Measurements from ENCODE around the gene PDE4D.

The PDE4D gene

DNA sequence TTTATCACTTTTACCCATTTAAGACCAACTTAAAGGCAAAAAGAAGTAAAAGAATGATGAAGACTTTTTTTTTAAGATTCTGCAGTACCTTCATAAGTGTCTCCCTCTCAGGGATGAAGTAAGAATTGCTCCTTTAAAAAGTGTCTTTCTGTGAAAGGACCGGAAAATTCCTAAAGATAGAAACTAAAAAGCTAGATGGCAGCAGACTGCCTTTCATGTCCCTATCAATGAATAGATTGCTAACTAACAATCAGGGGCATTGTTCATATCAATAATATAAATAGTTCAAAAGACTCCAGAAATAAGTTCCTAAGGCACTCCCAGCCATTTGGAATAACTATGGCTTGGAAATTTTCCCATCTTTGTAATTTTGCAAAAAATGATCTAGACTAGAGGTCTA, 558.0 kb downstream of the PDE4D start:
- no CpG with 5 or more reads among the region's 1 CpG for WGBS, 2 donors (ENCODE audit: extremely low coverage in 2 of 2, insufficient read length in 2 of 2, insufficient replicate concordance in 1 of 2)
- Histone ChIP-seq H2AFZ (ENCODE audit: low read length) (no peak overlapping the region), H3K23ac (ENCODE audit: low read depth, low read length, poor library complexity) (no peak overlapping the region), H3K14ac (ENCODE audit: low read length) (no peak overlapping the region), H4K91ac (ENCODE audit: low read depth, low read length, poor library complexity) (no peak overlapping the region), H2AK5ac (ENCODE audit: low read depth, low read length) (no peak overlapping the region), H3K4ac (ENCODE audit: low read length) (no peak overlapping the region), H3K27ac (replicated peaks; ENCODE audit: low read length) (no peak overlapping the region), H3K4me3 (ENCODE audit: low read length in 2 of 2) (no peak overlapping the region), H3K18ac (ENCODE audit: low read length) (no peak overlapping the region), H3K4me2 (ENCODE audit: insufficient read depth, low read length, poor library complexity, severe bottlenecking) (no peak overlapping the region), H3K9ac (ENCODE audit: low read depth, low read length, poor library complexity) (no peak overlapping the region), H2BK120ac (ENCODE audit: low read depth, low read length) (no peak overlapping the region), H3K79me1 (ENCODE audit: low read depth, low read length) (no peaks in the 10 kb centered on the region), H2BK15ac (ENCODE audit: low read length) (no peak overlapping the region), H2BK12ac (ENCODE audit: low read length) (no peak overlapping the region), H3K4me1 (ENCODE audit: control insufficient read depth in 2 of 2, insufficient read depth in 1 of 2, low read depth in 1 of 2, low read length in 2 of 2) (peaks cover 2 to 6% of the 10 kb centered on the region in 2 donors), H3K27me3 (ENCODE audit: control insufficient read depth in 3 of 3, insufficient read depth in 3 of 3, low read depth in 1 of 3, low read length in 3 of 3) (no peaks in the 10 kb centered on the region), H3K36me3 (replicated peaks in 1 of 2; ENCODE audit: control insufficient read depth in 2 of 2, insufficient read depth in 2 of 2, low read length in 2 of 2) (peaks cover 0 to 1% of the 10 kb centered on the region in 2 donors), H3K9me3 (replicated peaks in 1 of 2; ENCODE audit: control insufficient read depth in 2 of 2, insufficient read depth in 1 of 2, low read depth in 1 of 2, low read length in 2 of 2) (no peaks in the 10 kb centered on the region), H2BK5ac (ENCODE audit: low read length) (no peak overlapping the region), H4K8ac (ENCODE audit: low read depth, low read length) (no peak overlapping the region)
- DNase-seq (ENCODE audit: low spot score), result no peak

DNA sequence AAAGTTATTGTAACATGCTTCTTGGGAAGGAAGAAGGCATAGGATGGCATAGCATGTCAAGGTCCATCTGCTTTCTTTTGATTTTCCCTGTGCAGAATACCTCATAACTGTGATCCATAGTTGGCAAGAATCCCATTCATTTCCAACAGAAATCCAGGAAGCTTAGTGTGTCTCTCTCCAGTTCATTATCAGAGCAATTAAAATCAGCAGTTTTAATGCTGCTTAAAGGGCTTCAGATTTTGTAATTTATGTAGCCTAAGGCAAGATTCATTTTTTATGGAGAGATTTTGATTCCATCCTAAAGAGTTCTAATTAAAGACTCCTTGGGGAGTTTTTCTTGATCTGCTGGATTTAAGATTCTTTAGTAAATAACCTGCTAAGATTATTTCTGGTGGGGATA, 560.1 kb downstream of the PDE4D start:
- Histone ChIP-seq H3K79me1 (ENCODE audit: low read depth, low read length) (no peaks in the 10 kb centered on the region), H2BK15ac (ENCODE audit: low read length) (no peak overlapping the region), H4K8ac (ENCODE audit: low read depth, low read length) (no peak overlapping the region), H2AK5ac (ENCODE audit: low read depth, low read length) (no peak overlapping the region), H3K4ac (ENCODE audit: low read length) (no peak overlapping the region), H2BK120ac (ENCODE audit: low read depth, low read length) (no peak overlapping the region), H3K14ac (ENCODE audit: low read length) (no peak overlapping the region), H3K27me3 (ENCODE audit: control insufficient read depth in 3 of 3, insufficient read depth in 3 of 3, low read depth in 1 of 3, low read length in 3 of 3) (no peaks in the 10 kb centered on the region), H3K18ac (ENCODE audit: low read length) (no peak overlapping the region), H3K27ac (replicated peaks; ENCODE audit: low read length) (no peak overlapping the region), H2BK5ac (ENCODE audit: low read length) (no peak overlapping the region), H3K36me3 (replicated peaks in 1 of 2; ENCODE audit: control insufficient read depth in 2 of 2, insufficient read depth in 2 of 2, low read length in 2 of 2) (peaks cover 0 to 1% of the 10 kb centered on the region in 2 donors), H3K9me3 (replicated peaks in 1 of 2; ENCODE audit: control insufficient read depth in 2 of 2, insufficient read depth in 1 of 2, low read depth in 1 of 2, low read length in 2 of 2) (no peaks in the 10 kb centered on the region), H3K23ac (ENCODE audit: low read depth, low read length, poor library complexity) (no peak overlapping the region), H3K4me1 (ENCODE audit: control insufficient read depth in 2 of 2, insufficient read depth in 1 of 2, low read depth in 1 of 2, low read length in 2 of 2) (peaks cover 0 to 1% of the 10 kb centered on the region in 2 donors), H3K4me2 (ENCODE audit: insufficient read depth, low read length, poor library complexity, severe bottlenecking) (no peak overlapping the region), H3K9ac (ENCODE audit: low read depth, low read length, poor library complexity) (no peak overlapping the region), H4K91ac (ENCODE audit: low read depth, low read length, poor library complexity) (no peak overlapping the region), H2BK12ac (ENCODE audit: low read length) (no peak overlapping the region), H2AFZ (ENCODE audit: low read length) (no peak overlapping the region), H3K4me3 (ENCODE audit: low read length in 2 of 2) (no peak overlapping the region)
- no peak for DNase-seq (ENCODE audit: low spot score)

GRCh38 chr5:59332236-59332973, 561.1 kb downstream of the PDE4D start:
- H3K9ac ChIP-seq (ENCODE audit: low read depth, low read length, poor library complexity), result no peak overlapping the region
- H3K4me2 ChIP-seq (ENCODE audit: insufficient read depth, low read length, poor library complexity, severe bottlenecking), result no peak overlapping the region
- no peak overlapping the region for H2BK12ac ChIP-seq (ENCODE audit: low read length)
- no CpG with 5 or more reads among the region's 2 CpGs for WGBS, 2 donors (ENCODE audit: extremely low coverage in 2 of 2, insufficient read length in 2 of 2, insufficient replicate concordance in 1 of 2)
- H2BK5ac ChIP-seq (ENCODE audit: low read length), result no peak overlapping the region
- H3K4me1 ChIP-seq (ENCODE audit: control insufficient read depth in 2 of 2, insufficient read depth in 1 of 2, low read depth in 1 of 2, low read length in 2 of 2), result peaks cover 0 to 1% of the 10 kb centered on the region in 2 donors
- no peak overlapping the region for H3K18ac ChIP-seq (ENCODE audit: low read length)
- no peak overlapping the region for H2BK15ac ChIP-seq (ENCODE audit: low read length)
- no peak overlapping the region for H2AFZ ChIP-seq (ENCODE audit: low read length)
- no peak overlapping the region for H3K23ac ChIP-seq (ENCODE audit: low read depth, low read length, poor library complexity)
- H3K4ac ChIP-seq (ENCODE audit: low read length), result no peak overlapping the region
- H2AK5ac ChIP-seq (ENCODE audit: low read depth, low read length), result no peak overlapping the region
- H4K8ac ChIP-seq (ENCODE audit: low read depth, low read length), result no peak overlapping the region
- H3K14ac ChIP-seq (ENCODE audit: low read length), result no peak overlapping the region
- no peak overlapping the region for H4K91ac ChIP-seq (ENCODE audit: low read depth, low read length, poor library complexity)
- no peak overlapping the region for H3K4me3 ChIP-seq (ENCODE audit: low read length in 2 of 2)
- H2BK120ac ChIP-seq (ENCODE audit: low read depth, low read length), result no peak overlapping the region
- H3K9me3 ChIP-seq (replicated peaks in 1 of 2; ENCODE audit: control insufficient read depth in 2 of 2, insufficient read depth in 1 of 2, low read depth in 1 of 2, low read length in 2 of 2), result no peaks in the 10 kb centered on the region
- DNase-seq (ENCODE audit: low spot score), result no peak
- no peaks in the 10 kb centered on the region for H3K27me3 ChIP-seq (ENCODE audit: control insufficient read depth in 3 of 3, insufficient read depth in 3 of 3, low read depth in 1 of 3, low read length in 3 of 3)
- no peaks in the 10 kb centered on the region for H3K79me1 ChIP-seq (ENCODE audit: low read depth, low read length)
- no peak overlapping the region for H3K27ac ChIP-seq (replicated peaks; ENCODE audit: low read length)
- H3K36me3 ChIP-seq (replicated peaks in 1 of 2; ENCODE audit: control insufficient read depth in 2 of 2, insufficient read depth in 2 of 2, low read length in 2 of 2), result peaks cover 0 to 1% of the 10 kb centered on the region in 2 donors

DNA sequence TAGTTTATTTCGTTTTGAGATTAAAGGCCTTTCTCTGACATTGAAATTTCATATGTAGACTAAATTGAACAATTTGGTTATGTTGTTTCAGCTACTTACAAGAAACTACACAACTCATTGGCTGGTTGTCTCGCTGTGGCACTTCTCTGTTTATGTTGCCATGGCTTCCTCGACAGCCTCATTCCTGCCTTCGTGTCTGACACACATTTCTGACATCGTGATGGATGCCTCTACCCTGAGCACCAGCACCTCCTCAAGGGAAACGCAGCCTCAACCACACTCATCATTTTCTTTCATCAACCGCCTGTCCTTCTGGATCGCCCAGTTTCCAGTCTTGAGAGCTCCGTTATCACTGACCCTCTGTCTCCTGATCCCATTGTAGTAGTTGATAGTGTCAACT, 562.8 kb downstream of the PDE4D start:
- H4K8ac ChIP-seq (ENCODE audit: low read depth, low read length), result no peak overlapping the region
- no peaks in the 10 kb centered on the region for H3K79me1 ChIP-seq (ENCODE audit: low read depth, low read length)
- H2BK12ac ChIP-seq (ENCODE audit: low read length), result no peak overlapping the region
- H3K4me3 ChIP-seq (ENCODE audit: low read length in 2 of 2), result no peak overlapping the region
- no peak overlapping the region for H3K23ac ChIP-seq (ENCODE audit: low read depth, low read length, poor library complexity)
- no peak overlapping the region for H3K27ac ChIP-seq (replicated peaks; ENCODE audit: low read length)
- no peaks in the 10 kb centered on the region for H3K27me3 ChIP-seq (ENCODE audit: control insufficient read depth in 3 of 3, insufficient read depth in 3 of 3, low read depth in 1 of 3, low read length in 3 of 3)
- no peak overlapping the region for H3K14ac ChIP-seq (ENCODE audit: low read length)
- H2BK120ac ChIP-seq (ENCODE audit: low read depth, low read length), result no peak overlapping the region
- H3K4me1 ChIP-seq (ENCODE audit: control insufficient read depth in 2 of 2, insufficient read depth in 1 of 2, low read depth in 1 of 2, low read length in 2 of 2), result peaks cover 0 to 1% of the 10 kb centered on the region in 2 donors
- no peak overlapping the region for H3K4me2 ChIP-seq (ENCODE audit: insufficient read depth, low read length, poor library complexity, severe bottlenecking)
- H2BK15ac ChIP-seq (ENCODE audit: low read length), result no peak overlapping the region
- no CpG with 5 or more reads among the region's 9 CpGs for WGBS, 2 donors (ENCODE audit: extremely low coverage in 2 of 2, insufficient read length in 2 of 2, insufficient replicate concordance in 1 of 2)
- peaks cover 0 to 1% of the 10 kb centered on the region in 2 donors for H3K36me3 ChIP-seq (replicated peaks in 1 of 2; ENCODE audit: control insufficient read depth in 2 of 2, insufficient read depth in 2 of 2, low read length in 2 of 2)
- H3K9me3 ChIP-seq (replicated peaks in 1 of 2; ENCODE audit: control insufficient read depth in 2 of 2, insufficient read depth in 1 of 2, low read depth in 1 of 2, low read length in 2 of 2), result no peaks in the 10 kb centered on the region
- H4K91ac ChIP-seq (ENCODE audit: low read depth, low read length, poor library complexity), result no peak overlapping the region
- no peak overlapping the region for H2BK5ac ChIP-seq (ENCODE audit: low read length)
- no peak overlapping the region for H2AFZ ChIP-seq (ENCODE audit: low read length)
- H3K9ac ChIP-seq (ENCODE audit: low read depth, low read length, poor library complexity), result no peak overlapping the region
- no peak overlapping the region for H3K18ac ChIP-seq (ENCODE audit: low read length)
- no peak for DNase-seq (ENCODE audit: low spot score)
- no peak overlapping the region for H3K4ac ChIP-seq (ENCODE audit: low read length)
- H2AK5ac ChIP-seq (ENCODE audit: low read depth, low read length), result no peak overlapping the region
